GM21528 (cell line): ENCODE data around the gene ALDH1L1.

Experiments used
- ATAC-seq: cut with Tn5 transposase; IDR thresholded peaks from one replicate; pipeline ENCODE4 v1.9.1; 2021; ENCODE audit warnings: mild to moderate bottlenecking, moderate library complexity; ENCODE audit not compliant: unreplicated experiment, low FRiP score

ALDH1L1 gene

DNA sequence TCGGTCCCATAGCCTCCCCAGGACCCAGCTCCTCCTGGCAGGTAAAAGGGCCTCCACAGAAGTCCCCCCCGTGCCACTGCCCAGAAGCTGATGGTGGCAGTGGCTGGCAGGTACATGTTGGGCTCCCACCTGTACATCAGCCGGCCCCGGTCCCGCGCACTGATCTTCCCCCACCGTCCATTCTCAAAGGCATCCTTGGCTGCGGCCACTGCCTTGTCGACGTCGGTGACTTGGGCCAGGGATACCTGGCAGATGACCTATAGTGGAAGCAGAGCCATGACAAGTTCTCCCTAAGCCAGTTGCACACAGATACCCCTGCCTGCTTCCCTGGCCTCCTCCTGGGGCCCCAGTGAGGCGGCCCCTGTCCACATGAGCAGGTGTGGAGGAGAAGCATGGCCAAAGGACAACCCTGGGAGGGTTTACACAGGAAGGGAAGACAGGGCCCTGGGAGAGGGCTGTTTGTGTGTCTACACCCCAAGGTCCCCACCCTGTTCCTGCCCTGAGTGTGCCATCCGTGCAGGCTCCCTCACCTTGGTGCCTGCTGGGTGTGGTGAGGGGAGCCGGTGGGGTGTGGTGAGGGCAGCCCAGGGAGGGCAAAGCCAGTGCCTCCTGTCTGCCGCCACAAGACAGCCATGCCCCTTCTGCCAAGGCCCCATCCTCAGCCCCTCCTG is 44.8 kb downstream of the ALDH1L1 start:
- ATAC-seq, result no peak

DNA sequence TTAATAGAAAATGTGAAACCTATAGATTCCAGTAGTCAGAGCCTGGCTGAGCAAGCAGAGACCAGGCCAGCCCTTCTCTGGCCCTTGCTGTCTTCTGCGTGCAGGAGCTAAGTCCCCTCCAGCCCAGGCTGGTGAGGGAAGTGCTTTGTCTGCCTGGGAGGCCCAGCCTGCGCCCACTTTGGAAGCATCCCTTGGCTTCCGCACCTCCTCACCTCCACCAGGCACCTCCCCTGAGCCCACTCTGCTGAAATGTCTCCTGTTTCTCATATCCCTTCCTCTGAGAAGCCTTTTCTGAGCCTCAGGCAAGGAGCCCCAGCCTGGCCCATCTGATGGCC is 45.3 kb downstream of the ALDH1L1 start:
- no peak for ATAC-seq

DNA sequence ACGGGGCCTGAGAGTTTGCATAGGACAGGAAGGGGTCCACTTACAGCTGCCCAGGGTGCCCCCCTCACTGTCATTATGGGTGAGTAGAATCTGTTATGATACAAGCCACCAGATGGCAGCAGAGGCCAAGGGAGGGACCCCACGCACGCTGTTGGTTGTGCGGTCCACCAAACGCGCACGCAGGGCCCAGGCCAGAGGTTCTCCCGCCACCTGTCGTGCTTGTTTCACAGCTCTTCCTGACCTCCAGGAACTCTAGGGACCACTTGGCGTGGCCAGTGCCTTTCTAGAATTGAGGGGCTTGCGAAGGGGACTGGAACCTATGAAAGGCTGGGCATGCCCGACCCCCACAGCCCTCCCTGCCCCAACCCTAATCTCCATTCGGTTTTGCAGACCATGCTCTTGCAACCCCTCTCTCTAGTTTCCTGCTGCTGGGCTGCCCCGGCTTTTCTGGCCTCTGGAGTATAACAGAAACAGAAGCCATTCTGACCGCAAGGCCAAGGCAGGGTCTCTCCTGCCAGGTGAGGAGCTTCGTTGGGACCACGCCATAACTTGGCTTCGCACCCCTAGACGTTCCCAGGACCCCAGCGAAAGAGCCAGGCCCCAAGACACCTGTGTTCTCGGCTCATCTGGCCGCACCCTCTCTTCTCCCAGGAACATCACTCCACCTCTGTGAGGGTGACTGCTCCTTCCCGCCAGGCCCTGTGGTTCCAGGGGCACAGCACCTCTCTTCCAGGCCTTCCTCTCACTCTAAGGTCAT is 46.0 kb downstream of the ALDH1L1 start:
- no peak for ATAC-seq

DNA sequence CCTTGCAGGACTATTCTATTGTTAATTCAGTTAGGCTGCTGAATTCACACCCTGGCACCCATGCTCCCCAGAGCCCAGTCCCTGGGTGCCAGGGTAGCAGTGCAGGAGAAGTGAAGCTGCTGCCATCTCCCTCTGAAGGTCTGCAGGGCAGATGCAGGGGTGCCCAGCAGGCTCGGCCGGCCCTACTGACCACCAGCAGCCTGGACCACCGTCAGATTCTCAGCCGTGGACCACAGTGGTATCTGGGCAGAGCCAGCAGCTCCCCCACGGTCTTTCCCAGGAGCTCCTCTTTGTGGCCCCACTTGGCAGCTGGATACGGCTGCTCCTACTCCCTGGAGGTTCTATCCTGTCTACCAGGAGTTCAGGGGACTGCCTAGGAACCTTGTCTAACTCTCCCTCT is 46.8 kb downstream of the ALDH1L1 start:
- no peak for ATAC-seq

DNA sequence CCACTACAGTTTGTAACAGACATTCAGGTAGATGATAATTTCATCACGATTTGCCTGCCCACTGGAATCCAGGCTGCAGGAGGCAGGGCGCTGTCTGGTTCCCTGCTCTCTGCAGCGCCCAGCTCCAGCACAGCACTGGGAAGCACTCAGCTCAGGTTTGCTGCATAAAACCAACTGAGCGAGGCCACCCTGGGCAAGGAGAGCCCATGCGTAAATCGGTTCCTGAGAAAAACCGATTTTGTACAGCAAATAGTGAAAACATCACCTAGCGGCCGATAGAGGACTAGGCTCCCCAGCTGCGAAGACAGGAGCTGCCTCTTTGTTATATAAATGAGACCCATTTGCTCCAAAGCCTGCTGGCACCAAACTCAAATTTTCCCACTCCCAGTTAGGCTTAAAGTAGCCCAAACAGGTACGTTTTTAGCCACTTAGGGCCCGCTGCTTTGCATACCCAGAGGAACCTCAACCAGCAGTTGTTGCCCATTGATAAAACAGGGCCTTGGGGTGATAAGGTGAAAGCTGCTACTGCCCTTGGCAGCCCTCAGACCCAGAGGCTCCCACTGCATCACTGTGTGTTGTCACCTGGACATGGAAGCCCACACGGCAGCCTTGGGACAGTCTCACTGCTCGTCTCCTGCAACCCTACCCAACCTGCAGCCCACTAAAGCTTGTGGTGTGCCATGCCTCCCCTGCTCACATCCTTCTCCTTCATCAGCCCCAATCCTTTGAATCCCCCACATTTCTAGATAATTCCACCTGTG is 47.5 kb downstream of the ALDH1L1 start:
- ATAC-seq, result no peak

DNA sequence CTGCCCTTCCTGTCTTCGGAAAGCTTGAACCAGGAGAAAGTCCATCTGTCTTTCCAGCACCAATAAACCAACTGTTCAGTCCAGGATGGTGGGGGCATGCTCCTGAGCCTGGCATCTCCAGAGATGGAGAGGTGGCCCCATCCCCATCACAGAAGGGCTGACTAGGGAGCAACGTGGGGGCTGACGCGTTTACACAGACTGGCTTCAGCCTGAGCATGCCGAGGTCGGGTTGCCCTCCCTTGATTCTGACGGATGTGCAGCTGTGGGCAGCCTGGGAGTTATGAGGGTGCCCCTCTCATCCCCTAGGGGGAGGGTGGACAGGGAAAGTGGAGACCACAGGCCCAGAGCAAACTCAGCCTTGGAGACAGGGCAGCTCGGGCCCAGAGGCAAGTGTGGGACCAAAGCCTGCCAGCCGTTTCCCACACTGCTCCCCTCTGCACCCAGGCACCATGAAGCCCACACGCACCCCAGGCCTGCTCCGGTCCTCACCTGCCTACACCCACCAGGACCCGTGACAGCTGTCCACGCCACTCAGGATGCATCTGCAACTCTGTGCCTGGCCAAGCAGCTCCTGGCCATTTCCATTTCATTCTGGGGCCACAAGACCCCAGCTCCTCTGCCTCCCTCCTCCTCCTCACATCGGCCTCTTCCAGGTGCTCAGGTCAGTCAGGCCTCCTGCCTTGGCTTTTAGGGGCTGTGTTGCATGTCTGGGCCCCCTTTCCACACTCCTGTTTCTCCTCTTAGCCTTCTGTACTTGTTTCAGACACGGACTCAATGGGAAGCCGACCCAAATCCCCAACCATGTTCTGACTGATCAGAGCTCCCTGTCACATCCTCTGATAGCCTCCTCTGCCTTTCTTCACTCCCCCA is 48.3 kb downstream of the ALDH1L1 start:
- no peak for ATAC-seq

DNA sequence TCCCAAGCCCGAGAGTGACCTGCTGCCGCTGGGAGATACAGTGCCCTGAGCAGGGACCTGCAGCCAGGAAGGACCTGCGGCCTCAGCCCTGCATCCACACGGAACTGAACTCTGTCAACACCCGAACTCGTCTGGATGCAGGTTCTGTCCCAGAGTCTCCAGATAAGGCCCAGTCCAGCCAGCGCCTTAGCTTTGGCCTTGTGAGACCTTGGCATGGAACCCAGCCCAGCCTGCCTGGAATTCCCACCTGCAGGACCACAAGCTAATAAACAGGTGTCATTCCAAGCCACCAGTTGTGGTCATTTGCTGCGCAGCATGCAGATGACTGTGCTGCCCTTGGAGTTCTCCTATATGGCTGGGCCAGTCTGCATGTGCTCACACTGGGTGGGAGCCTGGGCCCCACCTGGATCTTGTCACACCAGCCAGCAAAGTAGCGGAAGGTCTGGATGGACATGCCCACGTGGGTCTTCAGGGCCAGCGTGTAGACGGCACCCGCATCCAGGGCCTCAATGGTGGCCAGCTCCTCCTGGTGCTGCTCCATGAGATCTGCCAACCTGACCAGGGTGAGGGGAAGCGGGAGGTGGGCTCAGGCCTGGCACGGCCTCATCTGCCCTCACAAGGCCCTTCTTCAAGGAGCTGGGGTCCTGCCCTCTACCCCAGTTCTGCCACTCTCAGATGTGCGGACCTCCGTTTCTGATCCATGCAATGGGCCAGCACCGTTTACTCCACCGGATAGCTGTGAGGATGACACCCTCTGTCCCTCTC is 49.2 kb downstream of the ALDH1L1 start:
- no peak for ATAC-seq

DNA sequence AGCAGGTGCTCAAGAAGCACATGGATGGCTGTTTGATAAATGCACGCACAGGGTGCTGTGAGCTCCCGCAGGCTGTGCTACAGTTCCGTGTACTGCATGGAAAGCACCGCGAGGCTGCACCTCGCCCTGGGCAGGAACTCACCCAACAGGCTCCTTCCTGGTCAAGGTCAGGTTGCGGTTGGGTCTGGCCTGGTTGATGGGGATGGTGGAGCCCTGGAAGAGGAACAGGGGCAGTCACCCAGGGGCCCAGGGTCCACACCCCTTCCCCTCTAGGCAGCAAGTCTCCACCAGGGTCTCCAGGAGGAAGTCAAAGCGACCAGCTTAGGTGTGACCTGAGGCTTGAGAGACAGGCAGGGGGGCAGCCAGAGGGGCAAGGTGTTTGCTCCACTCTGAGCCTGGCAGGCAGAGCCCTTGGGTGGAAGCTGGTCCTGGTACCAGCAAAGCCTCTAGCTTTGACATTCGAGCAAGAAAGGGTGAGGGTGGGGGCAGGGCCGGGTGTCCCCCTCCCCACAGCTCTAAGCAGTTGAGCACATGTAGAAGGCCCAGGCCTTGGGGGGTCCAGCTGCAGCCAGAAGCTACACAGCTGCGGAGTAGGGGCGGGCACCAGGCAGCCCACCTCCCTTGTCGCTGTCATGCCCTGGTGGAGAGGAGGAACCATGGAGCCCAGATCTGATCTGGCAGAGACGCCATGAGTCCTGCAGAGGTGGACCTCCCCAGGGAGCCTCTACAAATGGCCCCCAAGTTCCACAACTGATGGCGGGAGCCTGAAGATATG is 50.1 kb downstream of the ALDH1L1 start:
- ATAC-seq, result no peak

DNA sequence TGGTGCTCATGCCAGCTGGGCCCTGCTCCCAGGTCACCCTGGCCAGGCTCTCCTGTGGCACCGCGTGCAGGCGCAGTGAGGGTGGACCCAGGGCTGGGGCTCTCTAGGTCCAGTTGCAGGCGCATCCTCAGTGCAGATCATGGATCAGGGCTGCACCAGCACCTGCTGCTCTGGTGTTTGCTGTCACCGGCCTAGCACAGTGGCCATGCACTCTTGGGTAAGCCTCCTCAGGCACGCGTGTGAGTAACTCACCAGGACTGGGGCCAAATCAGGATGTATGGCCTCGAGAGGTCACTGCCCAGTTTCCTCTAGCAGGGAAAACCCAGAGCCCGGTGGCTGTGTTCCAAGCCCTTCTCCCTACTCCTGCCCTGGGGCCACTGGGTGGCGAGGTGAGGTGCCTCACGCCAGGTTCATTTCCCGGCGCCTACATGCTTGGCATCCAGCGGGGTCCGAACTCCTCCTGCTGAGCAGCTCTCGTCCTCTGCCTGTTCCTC is 50.9 kb downstream of the ALDH1L1 start:
- no peak for ATAC-seq

DNA sequence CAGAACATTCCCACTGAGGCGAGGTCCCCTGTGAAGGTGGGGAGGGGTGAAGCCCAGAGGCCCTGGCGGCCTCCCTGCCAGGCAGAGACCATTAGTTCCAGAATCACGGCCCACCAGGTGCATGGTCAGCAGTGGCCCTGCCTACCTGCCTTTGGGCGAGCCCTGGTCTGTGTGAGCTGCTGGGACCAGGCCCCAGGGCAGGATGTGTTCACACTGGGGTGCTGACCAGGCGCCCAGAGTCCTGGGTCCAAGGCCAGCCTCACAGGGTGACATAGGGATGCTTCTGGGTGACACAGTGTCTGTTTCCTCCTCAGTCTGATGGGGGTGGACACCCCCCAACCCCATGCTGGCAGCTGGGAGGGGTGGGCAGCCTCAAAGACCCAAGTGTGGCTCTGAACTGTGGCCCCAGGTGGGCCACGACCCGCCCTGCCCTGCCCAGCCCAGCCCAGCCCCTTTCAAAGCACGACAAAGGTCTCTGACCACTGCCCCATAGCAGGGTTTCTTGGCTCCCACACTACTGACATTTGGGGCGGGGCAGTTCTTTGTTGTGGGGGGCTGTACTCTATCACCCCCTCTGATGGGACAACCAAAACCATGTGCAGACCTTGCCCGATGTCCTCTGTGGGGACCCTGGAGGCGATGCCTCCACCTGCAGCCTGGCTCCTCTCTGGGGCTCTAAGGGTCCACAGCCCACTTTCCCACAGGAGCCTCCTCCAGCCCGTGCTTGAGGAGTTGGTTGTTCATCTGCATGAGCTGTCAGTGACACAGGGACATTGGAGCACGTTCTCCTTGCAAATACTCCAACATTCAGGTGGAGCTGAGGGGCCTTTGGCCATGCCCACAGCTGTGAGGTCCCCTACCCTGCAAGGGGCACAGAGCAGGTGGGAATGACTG is 51.6 kb downstream of the ALDH1L1 start:
- ATAC-seq, result no peak

DNA sequence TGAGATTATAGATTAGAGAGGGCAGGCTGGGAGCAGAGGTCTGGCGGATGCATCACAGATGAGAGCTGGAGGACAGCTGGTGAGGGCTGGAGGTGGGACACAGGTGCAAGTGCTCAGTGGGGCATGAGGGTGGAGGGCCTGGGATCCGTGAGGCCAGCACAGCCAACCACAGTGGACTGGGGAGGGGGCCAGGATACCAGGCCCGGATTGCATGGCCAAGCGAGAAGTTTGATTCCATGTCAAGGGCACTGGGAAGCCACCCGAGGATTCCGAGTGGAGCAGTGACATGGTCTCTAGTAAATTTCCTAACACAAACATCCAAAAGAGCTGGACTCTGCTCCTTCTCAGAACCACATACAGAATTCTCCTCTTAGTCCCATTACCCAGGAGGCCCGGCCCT is 52.5 kb downstream of the ALDH1L1 start:
- ATAC-seq, result no peak

DNA sequence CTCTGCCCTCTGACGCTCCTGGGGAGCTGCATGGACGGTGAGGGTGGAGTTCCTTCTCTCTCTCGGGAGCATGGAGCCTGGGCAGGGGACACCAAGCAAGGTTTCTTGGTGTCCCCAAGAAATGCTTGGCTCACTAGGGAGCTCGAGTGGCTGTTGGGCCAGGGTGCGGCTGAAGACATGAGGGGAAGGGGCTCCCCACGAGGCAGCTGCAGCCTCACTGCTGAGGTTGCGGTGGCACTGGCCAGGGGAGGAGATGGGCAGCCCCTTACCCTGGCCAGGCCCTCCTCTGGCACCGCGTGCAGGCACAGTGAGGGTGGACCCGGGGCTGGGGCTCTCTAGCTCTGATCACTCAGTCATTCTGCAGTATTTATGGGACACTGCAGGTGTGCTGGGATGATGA is 52.9 kb downstream of the ALDH1L1 start:
- no peak for ATAC-seq

DNA sequence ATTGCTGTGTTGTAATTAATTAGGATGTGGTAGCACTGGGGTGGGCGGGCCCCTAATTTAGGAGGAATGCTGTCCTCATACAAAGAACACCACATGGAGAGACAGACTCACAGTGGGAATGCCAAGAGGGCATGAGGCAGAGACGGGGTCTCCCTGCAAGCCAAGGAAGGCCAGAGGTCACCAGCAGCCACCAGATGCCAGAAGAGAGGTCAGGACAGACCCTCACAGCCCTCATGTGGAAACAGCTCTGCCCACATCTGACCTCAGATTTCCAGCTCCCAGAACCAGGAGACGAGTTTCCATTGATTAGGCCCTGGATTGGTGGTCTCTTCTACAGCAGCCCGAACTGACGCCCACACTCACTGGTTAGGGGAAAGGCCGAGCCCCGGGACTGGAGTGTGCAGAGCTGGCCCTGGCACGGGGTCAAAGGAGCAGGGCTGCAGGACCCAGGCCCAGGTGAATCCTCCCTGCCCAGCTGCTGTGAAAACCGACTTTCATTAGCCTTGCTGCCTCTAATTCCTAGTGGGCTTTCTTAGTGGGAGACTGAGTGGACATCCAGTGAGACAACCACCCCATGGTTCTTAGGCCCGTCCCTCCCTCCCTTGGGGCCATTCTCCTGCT is 53.5 kb downstream of the ALDH1L1 start:
- ATAC-seq, result no peak

DNA sequence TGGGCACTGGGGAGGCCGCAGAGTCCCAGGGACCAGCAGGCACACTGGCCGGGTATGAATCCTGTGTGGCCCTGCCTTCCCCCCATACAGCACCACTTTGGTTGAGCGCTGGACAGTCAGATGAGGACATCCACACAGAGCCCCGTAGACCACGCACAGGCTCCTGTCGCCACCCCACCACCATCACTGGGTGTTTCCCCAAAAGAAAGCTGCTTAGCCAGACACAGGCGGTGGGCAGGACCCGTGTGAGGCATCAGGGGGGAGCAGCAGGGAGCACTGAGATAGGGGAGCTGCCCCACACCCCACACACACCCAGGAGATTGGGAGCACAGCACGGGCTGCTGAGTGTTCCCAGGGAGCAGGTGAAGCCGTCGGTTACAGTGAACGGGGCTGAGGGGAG is 54.1 kb downstream of the ALDH1L1 start:
- ATAC-seq, result no peak

DNA sequence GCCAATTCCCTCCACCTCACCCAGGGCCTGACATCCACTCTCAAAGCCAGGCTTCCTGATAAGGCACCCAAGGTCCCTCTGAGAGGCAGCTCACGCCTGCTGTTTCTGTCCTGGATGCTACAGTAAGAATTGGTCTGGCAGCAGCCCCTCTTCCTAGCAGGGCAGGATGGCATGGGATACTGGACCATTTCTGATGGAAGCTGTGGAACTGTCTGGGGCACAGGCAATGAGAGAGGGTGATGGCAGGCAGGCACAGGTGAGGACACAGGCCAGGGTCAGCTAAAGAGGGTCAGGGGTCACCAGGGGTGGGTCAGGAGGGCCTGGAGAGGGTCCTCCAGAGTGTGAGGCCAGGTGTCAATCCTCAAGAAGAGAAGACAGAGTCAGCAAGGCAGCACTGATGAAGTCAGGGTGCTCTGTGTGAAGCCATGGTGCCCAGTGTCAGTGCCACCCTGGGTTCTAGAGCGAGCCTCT is 54.6 kb downstream of the ALDH1L1 start:
- no peak for ATAC-seq

DNA sequence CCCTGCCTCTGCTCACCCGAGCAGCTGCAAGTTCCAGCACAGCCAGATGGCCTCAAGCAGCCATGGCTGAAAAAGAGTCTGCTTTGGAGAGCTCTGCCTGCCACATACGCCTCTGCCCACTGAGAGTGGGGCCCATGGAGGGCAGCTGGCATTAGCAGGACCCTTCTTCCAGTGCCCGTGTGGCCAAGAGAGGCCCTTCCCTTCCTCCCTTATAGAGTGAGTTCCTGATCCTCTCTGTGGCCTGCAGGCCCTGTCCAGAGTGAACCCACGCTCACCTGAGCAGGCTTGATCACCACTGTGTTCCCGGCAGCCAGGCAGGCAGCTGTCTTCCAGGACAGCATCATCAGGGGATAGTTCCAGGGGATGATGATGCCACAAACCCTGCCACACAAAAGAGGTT is 55.0 kb downstream of the ALDH1L1 start:
- ATAC-seq, result no peak

DNA sequence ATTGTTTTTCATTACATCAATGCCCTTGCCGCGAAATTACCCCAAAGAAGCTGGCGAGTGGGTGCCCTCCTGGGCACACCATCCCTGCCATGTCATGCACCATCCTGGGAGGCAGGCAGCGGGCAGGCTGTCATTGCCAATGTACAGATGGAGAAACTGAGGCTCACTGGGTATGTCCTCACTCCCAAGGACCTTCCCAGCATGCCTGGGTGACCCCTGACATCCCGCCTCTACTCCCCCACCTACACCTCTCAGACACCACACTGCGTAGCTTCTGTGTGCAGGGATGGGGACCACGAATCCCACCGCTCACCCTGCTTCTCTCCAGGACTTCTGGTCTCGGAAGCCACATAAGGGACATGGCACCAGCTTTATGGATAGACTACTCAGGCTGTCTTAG is 55.5 kb downstream of the ALDH1L1 start:
- ATAC-seq, result no peak
